ENCODE data around the gene ITGA2B.

DNA sequence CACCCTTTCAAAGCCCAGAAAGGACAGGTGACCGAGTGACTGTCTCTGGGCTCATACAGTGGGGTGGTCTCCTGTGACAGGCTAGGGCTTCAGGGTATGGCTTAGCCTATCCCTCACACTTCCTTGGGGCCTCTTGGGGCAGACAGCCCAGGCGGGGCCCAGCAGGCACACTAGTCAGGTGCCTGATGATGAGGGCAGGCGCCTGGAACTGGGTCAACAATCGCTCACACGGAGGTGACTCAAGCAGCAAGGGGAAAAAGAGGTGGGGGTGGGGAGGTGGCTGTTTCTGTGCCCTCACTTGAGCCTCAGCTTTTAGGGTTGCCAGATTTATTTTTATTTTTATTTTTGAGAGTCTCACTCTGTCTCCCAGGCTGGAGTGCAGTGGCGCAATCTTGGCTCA, 50.7 kb downstream of the ITGA2B start:
- TF ChIP-seq, protein P1, sequence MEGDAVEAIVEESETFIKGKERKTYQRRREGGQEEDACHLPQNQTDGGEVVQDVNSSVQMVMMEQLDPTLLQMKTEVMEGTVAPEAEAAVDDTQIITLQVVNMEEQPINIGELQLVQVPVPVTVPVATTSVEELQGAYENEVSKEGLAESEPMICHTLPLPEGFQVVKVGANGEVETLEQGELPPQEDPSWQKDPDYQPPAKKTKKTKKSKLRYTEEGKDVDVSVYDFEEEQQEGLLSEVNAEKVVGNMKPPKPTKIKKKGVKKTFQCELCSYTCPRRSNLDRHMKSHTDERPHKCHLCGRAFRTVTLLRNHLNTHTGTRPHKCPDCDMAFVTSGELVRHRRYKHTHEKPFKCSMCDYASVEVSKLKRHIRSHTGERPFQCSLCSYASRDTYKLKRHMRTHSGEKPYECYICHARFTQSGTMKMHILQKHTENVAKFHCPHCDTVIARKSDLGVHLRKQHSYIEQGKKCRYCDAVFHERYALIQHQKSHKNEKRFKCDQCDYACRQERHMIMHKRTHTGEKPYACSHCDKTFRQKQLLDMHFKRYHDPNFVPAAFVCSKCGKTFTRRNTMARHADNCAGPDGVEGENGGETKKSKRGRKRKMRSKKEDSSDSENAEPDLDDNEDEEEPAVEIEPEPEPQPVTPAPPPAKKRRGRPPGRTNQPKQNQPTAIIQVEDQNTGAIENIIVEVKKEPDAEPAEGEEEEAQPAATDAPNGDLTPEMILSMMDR (conservative IDR thresholded peaks at IDR 0.05; ENCODE audit: low read depth, low read length): no peak
- TF ChIP-seq MAFK (IDR thresholded peaks at IDR 0.05; ENCODE audit: low read depth, low read length): no peak
- no peak for TF ChIP-seq RCOR1 (IDR thresholded peaks at IDR 0.05; ENCODE audit: insufficient replicate concordance, low read length)
- TF ChIP-seq RAD21 (IDR thresholded peaks at IDR 0.05; ENCODE audit: low read length): no peak
- no peak for TF ChIP-seq CEBPB (IDR thresholded peaks at IDR 0.05; ENCODE audit: low read depth, low read length)
